Activated naive CD8-positive, alpha-beta T cell treated with anti-CD3 and anti-CD28 coated beads, Interleukin-2, amount 50 U/mL, for 16 hours (primary cell): ENCODE data around the gene PIGK.
"Not testable (repeated sequence)": the region's sequence is repeated elsewhere in the genome, so short reads cannot be mapped to it uniquely, and the experiment has no call there.

Source experiments
- DNase-seq: peaks from one replicate; pipeline ENCODE4 v3.0.0-alpha.2; 2020; ENCODE audit warnings: low read depth, low spot score

PIGK gene

GRCh38 chr1:77219166-77219887 lies at the start of gene PIGK:
PIGK (minus strand) TSS chr1:77219430; CDS start chr1:77219402, 28 bp downstream.
- DNase-seq = peak; percentile 70

- DNase-seq = no peak
These were observed 47.8 kb upstream of the PIGK start for GRCh38 chr1:77267035-77267434.

- DNase-seq = no peak
These were observed 46.0 kb upstream of the PIGK start for GRCh38 chr1:77265180-77265579.

- DNase-seq = no peak
These were observed 44.5 kb upstream of the PIGK start for GRCh38 chr1:77263708-77264107.

GRCh38 chr1:77253211-77253610 lies 34.0 kb upstream of the PIGK start:
- no peak for DNase-seq

- DNase-seq = no peak
These were observed 30.9 kb upstream of the PIGK start for GRCh38 chr1:77250126-77250525.

- no peak for DNase-seq
These were observed 26.6 kb upstream of the PIGK start for GRCh38 chr1:77245830-77246229.

GRCh38 chr1:77239311-77239710 lies 20.1 kb upstream of the PIGK start:
- DNase-seq = no peak

GRCh38 chr1:77238462-77238861 lies 19.2 kb upstream of the PIGK start:
- DNase-seq = no peak

- DNase-seq = no peak
These were observed 15.7 kb upstream of the PIGK start for GRCh38 chr1:77234943-77235342.

- DNase-seq = no peak
These were observed 14.9 kb upstream of the PIGK start for GRCh38 chr1:77234096-77234495.

GRCh38 chr1:77232829-77233228 lies 13.6 kb upstream of the PIGK start:
- no peak for DNase-seq

GRCh38 chr1:77230051-77230450 lies 10.8 kb upstream of the PIGK start:
- DNase-seq = no peak

GRCh38 chr1:77228836-77229235 lies 9.6 kb upstream of the PIGK start:
- no peak for DNase-seq

GRCh38 chr1:77227381-77227780 lies 8.2 kb upstream of the PIGK start:
- DNase-seq = no peak

- no peak for DNase-seq
These were observed 3.3 kb upstream of the PIGK start for GRCh38 chr1:77222496-77222895.

- DNase-seq = no peak
These were observed 1.6 kb upstream of the PIGK start for GRCh38 chr1:77220687-77221463.

- no peak for DNase-seq
These were observed 609 bp downstream of the PIGK start for GRCh38 chr1:77218477-77219165.

- not testable (repeated sequence) for DNase-seq
These were observed 15.2 kb downstream of the PIGK start for GRCh38 chr1:77204043-77204442.

- no peak for DNase-seq
These were observed 16.5 kb downstream of the PIGK start for GRCh38 chr1:77202751-77203150.

- no peak for DNase-seq
These were observed 18.4 kb downstream of the PIGK start for GRCh38 chr1:77200806-77201205.

GRCh38 chr1:77200293-77200692 lies 18.9 kb downstream of the PIGK start:
- DNase-seq = no peak

- no peak for DNase-seq
These were observed 21.9 kb downstream of the PIGK start for GRCh38 chr1:77197351-77197750.
